GM20000 (cell line): ENCODE data around the gene CSHL1.

Experiments used
- DNase-seq: peaks from one replicate; pipeline ENCODE4 v3.0.0; 2012; ENCODE audit warnings: low spot score
- CTCF ChIP-seq: IDR thresholded peaks from 2 replicates; pipeline ENCODE4 v1.5.1; 2012; ENCODE audit warnings: mild to moderate bottlenecking, control low read depth; ENCODE audit errors: extremely low read depth, missing control alignments

Gene CSHL1

DNA sequence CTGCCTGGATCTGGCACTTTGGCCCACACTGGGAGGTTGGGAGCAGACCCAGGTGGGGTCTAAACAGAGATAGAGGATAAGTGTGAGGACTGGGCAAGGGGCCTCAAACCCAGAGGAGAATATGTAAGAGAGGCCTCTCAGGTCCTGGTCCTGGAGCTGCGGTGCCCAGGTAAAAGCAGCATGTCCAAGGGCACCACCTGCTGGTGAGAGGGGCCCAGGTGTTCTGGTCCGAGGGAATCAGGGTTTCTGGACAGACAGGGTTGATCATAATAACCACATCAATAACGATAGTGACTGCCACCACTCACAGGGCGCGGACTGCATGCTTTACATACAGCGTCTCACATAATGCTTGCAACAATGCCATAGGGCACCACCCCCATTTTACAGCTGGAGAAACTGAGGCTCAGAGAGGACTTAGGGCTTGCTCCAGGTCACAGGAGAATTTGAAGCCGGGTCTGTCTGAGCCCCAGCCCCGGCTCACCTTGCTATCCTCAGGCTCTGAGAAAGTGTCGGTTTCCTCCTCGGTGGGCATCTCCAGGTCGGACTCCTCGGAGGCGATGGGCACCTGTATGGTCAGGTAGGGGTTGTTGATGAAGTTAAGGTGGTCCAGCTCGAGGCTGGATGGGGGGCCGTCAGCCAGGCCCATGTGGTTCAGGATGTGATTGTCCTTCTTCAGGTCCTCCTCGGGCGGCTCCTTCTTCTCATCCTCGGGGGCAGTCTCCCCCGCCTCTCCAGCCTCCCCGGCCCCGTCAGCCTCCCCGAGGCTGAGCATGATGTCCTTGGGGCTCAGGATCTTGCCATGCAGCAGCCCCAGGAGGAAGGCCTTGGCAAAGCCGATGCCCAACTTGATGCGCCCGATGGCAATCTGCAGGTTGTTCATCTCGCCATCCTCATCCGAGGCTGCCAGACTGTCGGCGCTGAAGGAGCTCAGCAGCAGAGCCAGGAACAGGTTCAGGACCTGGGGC, 40.2 kb upstream of the CSHL1 start:
- DNase-seq, result peak; percentile 70
- TF ChIP-seq CTCF, result peak; percentile 53

DNA sequence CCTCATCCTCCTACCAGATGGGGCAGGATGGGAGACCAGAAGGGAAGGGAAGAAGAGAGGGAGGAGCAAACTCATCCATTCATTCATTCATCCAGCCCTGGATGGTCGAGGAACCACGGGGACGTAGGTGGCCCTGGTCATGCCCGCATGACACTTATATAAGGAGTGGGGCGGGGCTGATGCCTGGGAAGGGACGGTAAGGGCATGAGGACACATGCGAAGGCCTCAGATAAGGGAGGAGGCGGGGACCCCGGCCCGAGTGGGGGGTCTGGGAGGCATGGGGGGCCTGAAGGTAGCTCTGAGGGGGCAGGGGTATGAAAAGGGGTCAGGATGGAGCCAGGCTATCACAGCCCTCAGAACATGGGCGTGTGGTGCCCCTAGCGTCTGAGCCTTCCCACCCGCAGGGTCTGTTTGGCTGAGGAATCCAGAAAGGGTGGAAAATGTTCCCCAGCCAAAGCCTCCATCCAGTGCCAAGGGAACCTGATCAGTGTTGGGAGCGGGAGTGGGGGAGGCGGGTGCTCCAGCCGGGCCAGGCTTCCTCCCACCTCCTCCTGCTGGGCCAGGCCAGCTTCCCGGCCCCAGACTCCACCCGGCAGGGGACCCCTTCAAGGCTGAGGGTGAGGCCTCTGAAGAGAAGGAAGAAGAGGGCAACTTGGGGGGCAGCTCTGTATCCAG, 38.7 kb upstream of the CSHL1 start:
- DNase-seq, result no peak
- no peak for TF ChIP-seq CTCF

DNA sequence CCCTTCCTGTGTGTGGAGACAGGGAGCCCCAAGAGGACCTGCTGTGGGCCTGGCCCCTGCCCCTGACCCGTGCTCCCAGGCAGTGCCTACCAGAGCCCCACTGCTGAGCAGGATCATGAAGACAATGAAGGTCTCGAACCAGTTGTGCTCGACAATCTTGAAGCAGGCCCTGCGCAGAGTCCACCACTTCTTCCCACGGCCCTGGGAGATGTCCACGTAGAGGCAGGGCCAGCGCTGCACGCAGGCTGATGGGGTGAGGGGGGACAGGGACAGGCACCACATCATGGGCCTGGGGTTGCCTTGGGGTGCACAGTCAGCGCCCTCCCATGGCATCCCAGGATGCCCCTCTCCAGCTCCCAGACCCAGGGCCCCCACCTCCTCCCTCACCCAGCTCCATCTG, 37.5 kb upstream of the CSHL1 start:
- no peak for TF ChIP-seq CTCF
- DNase-seq, result no peak

DNA sequence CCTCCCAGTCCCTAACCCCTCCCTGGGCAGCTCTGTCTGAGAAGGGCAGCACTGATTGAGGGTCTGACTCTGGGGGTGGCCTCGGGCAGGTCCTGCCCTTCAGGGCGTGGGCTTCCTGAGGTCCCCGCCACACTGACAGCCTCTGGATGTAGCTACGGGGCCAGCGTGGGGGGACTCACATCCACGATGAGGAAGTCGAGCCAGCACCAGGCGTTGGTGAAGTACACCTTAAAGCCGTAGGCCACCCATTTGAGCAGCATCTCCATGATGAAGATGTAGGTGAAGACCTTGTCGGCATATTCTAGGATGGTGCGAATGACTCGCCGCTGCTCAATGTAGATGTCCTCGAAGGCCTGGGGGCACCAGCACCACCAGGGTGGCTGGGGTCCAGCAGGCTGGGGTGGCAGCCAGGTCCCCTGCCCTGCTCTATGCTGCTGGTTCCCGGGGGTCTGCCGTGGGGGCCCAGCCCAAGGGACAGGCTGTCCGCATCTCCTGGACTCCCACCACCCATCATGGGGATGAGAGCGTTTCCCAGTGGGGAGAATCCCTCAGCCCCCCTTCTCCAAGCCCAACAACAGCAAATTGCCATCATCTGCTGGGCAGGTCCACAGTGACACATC, 36.8 kb upstream of the CSHL1 start:
- DNase-seq, result no peak
- no peak for TF ChIP-seq CTCF

DNA sequence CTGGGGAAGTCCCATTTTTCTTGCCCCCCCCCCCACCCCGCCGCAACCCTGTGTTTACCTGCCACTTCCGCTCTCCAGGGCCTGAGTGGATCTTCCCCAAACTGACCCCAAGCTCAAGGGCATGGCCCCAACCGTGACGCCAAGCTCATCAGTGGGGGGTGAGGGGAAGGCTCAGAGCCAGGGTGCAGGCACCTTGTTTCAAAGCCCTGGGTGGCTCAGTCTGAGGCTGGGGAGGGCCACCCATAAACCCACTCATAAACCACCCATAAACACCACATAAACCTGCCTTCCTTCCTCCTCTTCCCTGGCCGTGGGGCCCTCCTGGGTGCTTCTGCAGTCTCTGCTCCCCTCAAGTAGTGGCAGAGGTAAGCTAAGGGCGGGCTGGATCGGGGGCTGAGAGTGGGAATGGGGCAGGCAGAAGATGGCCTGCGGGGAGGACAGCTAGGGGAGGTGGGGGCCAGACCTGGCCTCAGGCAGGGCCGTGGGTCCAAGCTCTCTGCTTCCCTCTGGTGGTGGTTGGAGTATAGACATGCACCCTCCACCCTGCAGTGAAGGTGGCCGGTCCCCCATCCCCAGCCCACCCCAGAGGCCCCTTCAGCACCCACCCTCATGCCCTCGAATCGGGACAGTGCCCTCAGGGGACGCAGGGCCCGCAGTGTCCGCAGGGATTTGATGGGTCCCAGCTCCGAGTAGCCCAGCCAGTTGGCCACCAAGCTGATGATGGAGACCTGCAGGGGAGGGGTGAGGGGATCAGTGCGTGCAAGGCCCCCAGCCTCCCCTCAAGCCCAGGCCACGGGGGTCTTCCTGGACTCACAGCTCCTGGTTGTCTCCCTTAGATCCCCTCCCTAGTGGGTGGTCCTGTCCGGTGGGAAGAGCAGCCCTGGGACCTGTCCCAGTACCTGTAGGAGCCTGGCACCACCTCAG, 35.6 kb upstream of the CSHL1 start:
- DNase-seq, result peak; percentile 91
- TF ChIP-seq CTCF, result peak; percentile 62

DNA sequence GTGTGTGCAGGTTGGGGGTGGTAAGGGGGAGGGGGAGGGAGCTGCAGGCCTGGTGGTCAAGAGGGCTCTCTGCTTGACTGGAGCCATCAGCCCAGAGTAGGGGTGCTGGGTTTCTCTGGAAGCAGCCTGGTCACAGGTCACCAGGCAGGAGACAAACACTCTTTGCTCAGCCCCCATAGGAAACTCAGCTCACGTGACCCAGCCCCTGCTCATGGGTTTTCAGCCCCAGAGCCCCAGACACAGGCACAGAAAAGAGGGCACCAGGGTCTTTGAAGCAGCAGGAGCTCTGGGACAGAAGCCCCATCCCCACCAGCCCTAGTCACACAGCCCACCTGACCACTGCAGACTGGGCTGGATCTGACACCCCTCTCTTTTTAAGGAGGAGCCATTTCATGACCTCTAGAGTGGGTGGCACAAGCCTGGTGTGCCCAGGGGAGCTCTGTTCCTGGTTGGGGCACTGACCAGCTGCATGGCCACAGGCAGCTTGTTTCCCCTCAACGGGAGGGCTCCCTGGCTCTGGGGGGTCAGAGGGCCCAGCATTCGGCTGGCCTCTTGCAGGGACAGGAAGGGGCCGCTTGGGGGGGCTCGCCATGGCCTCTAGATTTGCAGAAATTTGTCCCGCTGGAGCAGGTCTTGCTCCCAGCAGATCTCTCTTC, 34.9 kb upstream of the CSHL1 start:
- TF ChIP-seq CTCF, result no peak
- peak; percentile 74 for DNase-seq
